SKM-1 treated with dmso at 0.1 percent for 144 hours (cell line): ENCODE data around the gene PDE2A.

ENCODE experiments used
- DNase-seq: peaks from one replicate; lab custom pipeline; 2025; ENCODE audit not compliant: unreplicated experiment; lab: John Stamatoyannopoulos, UW

Gene PDE2A

GRCh38 chr11:72684236-72684912 lies 10.2 kb upstream of the PDE2A start:
- no peak for DNase-seq

GRCh38 chr11:72683782-72684200 lies 9.6 kb upstream of the PDE2A start:
- peak; percentile 9 for DNase-seq

- no peak for DNase-seq
These were observed 8.6 kb upstream of the PDE2A start for GRCh38 chr11:72682858-72683243.

GRCh38 chr11:72682238-72682857 lies 8.1 kb upstream of the PDE2A start:
- DNase-seq = no peak

- DNase-seq = no peak
These were observed 7.3 kb upstream of the PDE2A start for GRCh38 chr11:72681226-72682153.

- no peak for DNase-seq
These were observed 6.5 kb upstream of the PDE2A start for GRCh38 chr11:72680624-72681158.

GRCh38 chr11:72679869-72680268 lies 5.6 kb upstream of the PDE2A start:
- no peak for DNase-seq

GRCh38 chr11:72678524-72678923 lies 4.3 kb upstream of the PDE2A start:
- no peak for DNase-seq

- DNase-seq = no peak
These were observed 2.7 kb upstream of the PDE2A start for GRCh38 chr11:72676861-72677341.

- no peak for DNase-seq
These were observed 999 bp upstream of the PDE2A start for GRCh38 chr11:72675221-72675620.

- no peak for DNase-seq
These were observed 809 bp downstream of the PDE2A start for GRCh38 chr11:72673284-72673942.

- no peak for DNase-seq
These were observed 1.5 kb downstream of the PDE2A start for GRCh38 chr11:72672597-72673238.

GRCh38 chr11:72671152-72672099 lies 2.8 kb downstream of the PDE2A start:
- no peak for DNase-seq

GRCh38 chr11:72670041-72670440 lies 4.2 kb downstream of the PDE2A start:
- no peak for DNase-seq

- no peak for DNase-seq
These were observed 4.7 kb downstream of the PDE2A start for GRCh38 chr11:72669527-72669926.

- no peak for DNase-seq
These were observed 5.4 kb downstream of the PDE2A start for GRCh38 chr11:72668629-72669347.

- DNase-seq = no peak
These were observed 8.2 kb downstream of the PDE2A start for GRCh38 chr11:72665911-72666472.

GRCh38 chr11:72662036-72662435 lies 12.2 kb downstream of the PDE2A start:
- DNase-seq = no peak
